Astrocyte (in vitro differentiated cells and primary cell): Measurements from ENCODE around the gene CTNND2.

Experiments used
- EZH2 ChIP-seq: IDR thresholded peaks from 2 replicates; pipeline ENCODE4 v1.6.1; 2012; ENCODE audit warnings: mild to moderate bottlenecking, low read length, inconsistent platforms; ENCODE audit not compliant: insufficient read depth
- TF ChIP-seq, protein P1 (sequence below): IDR thresholded peaks from 2 replicates; pipeline ENCODE4 v1.5.1; 2011; ENCODE audit warnings: low read depth, mild to moderate bottlenecking, inconsistent platforms, low read length, moderate library complexity; ENCODE audit not compliant: insufficient read depth

DNA sequence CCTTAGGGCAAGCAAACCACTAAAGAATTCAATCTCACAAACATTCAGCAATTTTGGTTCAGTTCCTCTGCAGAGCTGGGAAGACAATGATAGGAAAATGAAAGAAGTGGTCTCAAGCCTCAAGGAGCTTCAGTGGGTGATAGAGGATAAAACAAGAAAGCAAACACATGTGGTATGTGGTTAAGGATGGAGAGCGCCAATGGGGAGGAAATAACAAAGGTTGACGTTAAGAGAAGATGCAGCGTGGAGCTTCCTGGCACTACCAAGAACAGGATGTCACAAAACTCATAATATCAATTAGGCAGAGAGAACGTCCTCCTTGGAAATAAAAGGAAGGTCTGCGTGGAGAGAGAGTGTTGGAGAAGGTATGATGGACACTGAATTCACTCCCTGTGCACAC, 731.8 kb downstream of the CTNND2 start:
- TF ChIP-seq, protein P1, sequence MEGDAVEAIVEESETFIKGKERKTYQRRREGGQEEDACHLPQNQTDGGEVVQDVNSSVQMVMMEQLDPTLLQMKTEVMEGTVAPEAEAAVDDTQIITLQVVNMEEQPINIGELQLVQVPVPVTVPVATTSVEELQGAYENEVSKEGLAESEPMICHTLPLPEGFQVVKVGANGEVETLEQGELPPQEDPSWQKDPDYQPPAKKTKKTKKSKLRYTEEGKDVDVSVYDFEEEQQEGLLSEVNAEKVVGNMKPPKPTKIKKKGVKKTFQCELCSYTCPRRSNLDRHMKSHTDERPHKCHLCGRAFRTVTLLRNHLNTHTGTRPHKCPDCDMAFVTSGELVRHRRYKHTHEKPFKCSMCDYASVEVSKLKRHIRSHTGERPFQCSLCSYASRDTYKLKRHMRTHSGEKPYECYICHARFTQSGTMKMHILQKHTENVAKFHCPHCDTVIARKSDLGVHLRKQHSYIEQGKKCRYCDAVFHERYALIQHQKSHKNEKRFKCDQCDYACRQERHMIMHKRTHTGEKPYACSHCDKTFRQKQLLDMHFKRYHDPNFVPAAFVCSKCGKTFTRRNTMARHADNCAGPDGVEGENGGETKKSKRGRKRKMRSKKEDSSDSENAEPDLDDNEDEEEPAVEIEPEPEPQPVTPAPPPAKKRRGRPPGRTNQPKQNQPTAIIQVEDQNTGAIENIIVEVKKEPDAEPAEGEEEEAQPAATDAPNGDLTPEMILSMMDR: no peak
- TF ChIP-seq EZH2: no peak
